ENCODE results near the gene OIP5.

The OIP5 gene

GRCh38 chr15:41289953-41290352 is 42.4 kb downstream of the OIP5 start:
- ATAC-seq: no peak

GRCh38 chr15:41288464-41288863 is 43.9 kb downstream of the OIP5 start:
- ATAC-seq: no peak
- TF ChIP-seq ZFP30 (CRISPR knock-in tag; IDR thresholded peaks at IDR 0.05) (no peak), ZNF70 (CRISPR knock-in tag; IDR thresholded peaks at IDR 0.05) (no peak), BACH2 (CRISPR knock-in tag; IDR thresholded peaks at IDR 0.05; ENCODE audit: borderline replicate concordance) (no peak), ZNF8 (CRISPR knock-in tag; IDR thresholded peaks at IDR 0.05) (no peak), GLIS3 (CRISPR knock-in tag; IDR thresholded peaks at IDR 0.05) (no peak), PPARA (CRISPR knock-in tag; IDR thresholded peaks at IDR 0.05; ENCODE audit: borderline replicate concordance) (no peak), CSRNP3 (CRISPR knock-in tag; IDR thresholded peaks at IDR 0.05) (no peak), CREB5 (CRISPR knock-in tag; IDR thresholded peaks at IDR 0.05; ENCODE audit: low read depth) (no peak), POU6F1 (CRISPR knock-in tag; IDR thresholded peaks at IDR 0.05; ENCODE audit: borderline replicate concordance, low read depth) (no peak), PATZ1 (CRISPR knock-in tag; IDR thresholded peaks at IDR 0.05; ENCODE audit: borderline replicate concordance) (no peak), ESRRG (CRISPR knock-in tag; IDR thresholded peaks at IDR 0.05) (no peak), ARNTL (CRISPR knock-in tag; IDR thresholded peaks at IDR 0.05; ENCODE audit: borderline replicate concordance, low read depth) (no peak), ZC3H10 (CRISPR knock-in tag; IDR thresholded peaks at IDR 0.05) (no peak)

More at GRCh38 chr15:41289953-41290352, 42.4 kb downstream of the OIP5 start:
- no peak for TF ChIP-seq ZC3H10 (CRISPR knock-in tag; IDR thresholded peaks at IDR 0.05)
- no peak for TF ChIP-seq SNAI2 (CRISPR knock-in tag; IDR thresholded peaks at IDR 0.05)
- no peak for TF ChIP-seq ZNF8 (CRISPR knock-in tag; IDR thresholded peaks at IDR 0.05)
- no peak for TF ChIP-seq OSR1 (CRISPR knock-in tag; IDR thresholded peaks at IDR 0.05)
- no peak for TF ChIP-seq ZFP3 (CRISPR knock-in tag; IDR thresholded peaks at IDR 0.05)
- no peak for TF ChIP-seq CSDC2 (CRISPR knock-in tag; IDR thresholded peaks at IDR 0.05)
- TF ChIP-seq TCF4 (CRISPR knock-in tag; IDR thresholded peaks at IDR 0.05; ENCODE audit: borderline replicate concordance): no peak
- TF ChIP-seq ZFP30 (CRISPR knock-in tag; IDR thresholded peaks at IDR 0.05): no peak
- TF ChIP-seq RARB (CRISPR knock-in tag; IDR thresholded peaks at IDR 0.05): no peak
- TF ChIP-seq ZNF565 (CRISPR knock-in tag; conservative IDR thresholded peaks at IDR 0.05; ENCODE audit: low read depth): no peak
- TF ChIP-seq ARNTL (CRISPR knock-in tag; IDR thresholded peaks at IDR 0.05; ENCODE audit: borderline replicate concordance, low read depth): no peak
- no peak for TF ChIP-seq TOX (CRISPR knock-in tag; IDR thresholded peaks at IDR 0.05; ENCODE audit: borderline replicate concordance)
- no peak for TF ChIP-seq BACH2 (CRISPR knock-in tag; IDR thresholded peaks at IDR 0.05; ENCODE audit: borderline replicate concordance)

- no peak for ATAC-seq
- no peak for TF ChIP-seq TCF4 (CRISPR knock-in tag; IDR thresholded peaks at IDR 0.05; ENCODE audit: borderline replicate concordance)
- TF ChIP-seq ESRRG (CRISPR knock-in tag; IDR thresholded peaks at IDR 0.05): no peak
Observed at GRCh38 chr15:41286665-41287333, 45.6 kb downstream of the OIP5 start.

- ATAC-seq: no peak
- TF ChIP-seq PPARA (CRISPR knock-in tag; IDR thresholded peaks at IDR 0.05; ENCODE audit: borderline replicate concordance): no peak
- TF ChIP-seq RARB (CRISPR knock-in tag; IDR thresholded peaks at IDR 0.05): no peak
- no peak for TF ChIP-seq CSRNP3 (CRISPR knock-in tag; IDR thresholded peaks at IDR 0.05)
- no peak for TF ChIP-seq ISL1 (CRISPR knock-in tag; IDR thresholded peaks at IDR 0.05)
- no peak for TF ChIP-seq ZNF70 (CRISPR knock-in tag; IDR thresholded peaks at IDR 0.05)
- TF ChIP-seq ZC3H10 (CRISPR knock-in tag; IDR thresholded peaks at IDR 0.05): no peak
- no peak for TF ChIP-seq TCF4 (CRISPR knock-in tag; IDR thresholded peaks at IDR 0.05; ENCODE audit: borderline replicate concordance)
- no peak for TF ChIP-seq CSDC2 (CRISPR knock-in tag; IDR thresholded peaks at IDR 0.05)
- no peak for TF ChIP-seq ZNF565 (CRISPR knock-in tag; conservative IDR thresholded peaks at IDR 0.05; ENCODE audit: low read depth)
- no peak for TF ChIP-seq ZFP30 (CRISPR knock-in tag; IDR thresholded peaks at IDR 0.05)
- TF ChIP-seq ESRRG (CRISPR knock-in tag; IDR thresholded peaks at IDR 0.05): no peak
- no peak for TF ChIP-seq POU6F1 (CRISPR knock-in tag; IDR thresholded peaks at IDR 0.05; ENCODE audit: borderline replicate concordance, low read depth)
- TF ChIP-seq GLIS3 (CRISPR knock-in tag; IDR thresholded peaks at IDR 0.05): no peak
- TF ChIP-seq PATZ1 (CRISPR knock-in tag; IDR thresholded peaks at IDR 0.05; ENCODE audit: borderline replicate concordance): no peak
- no peak for TF ChIP-seq SNAI2 (CRISPR knock-in tag; IDR thresholded peaks at IDR 0.05)
Observed at GRCh38 chr15:41285285-41285684, 47.1 kb downstream of the OIP5 start.

Data from SK-N-SH treated with all-trans-retinoic acid at 6 μM for 48 hours (cell line).